ENCODE results near the gene DHRS12.
A peak's percentile ranks its signal among the peaks of the same experiment; 100 is the strongest.

Gene DHRS12

DNA sequence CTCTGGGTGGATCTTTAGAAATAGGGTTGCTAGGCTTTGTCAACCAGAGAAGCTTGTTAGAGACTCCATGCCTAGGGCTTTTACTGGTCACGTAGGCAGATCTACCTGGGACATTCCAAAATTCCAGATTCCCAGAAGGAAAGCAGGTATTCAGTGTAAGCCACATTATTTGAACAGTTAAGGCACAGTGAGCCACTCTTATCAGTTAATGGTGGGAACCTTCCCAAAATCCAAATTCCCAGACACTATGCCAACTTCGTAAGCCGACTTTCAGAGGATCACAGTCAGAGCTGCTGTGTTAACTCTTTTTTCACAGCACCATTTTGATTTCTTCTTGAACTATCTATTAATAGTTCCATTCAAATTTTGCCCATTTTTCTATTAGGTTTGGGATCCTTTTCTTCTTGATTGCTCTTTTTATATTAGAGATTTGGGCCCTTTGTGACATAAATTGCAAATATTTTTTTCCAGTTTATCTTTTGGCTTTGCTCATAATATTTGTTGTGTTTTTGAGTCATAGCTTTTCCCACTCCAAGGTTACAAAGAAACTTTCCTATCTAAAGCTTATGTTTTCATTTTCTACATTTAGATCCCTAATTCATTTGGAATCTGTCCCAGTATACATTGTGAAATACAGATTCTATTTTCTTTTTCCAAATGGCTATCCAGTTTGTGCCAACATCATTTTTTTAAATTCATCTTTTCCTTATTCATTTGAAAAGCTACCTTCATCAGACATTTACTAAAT, 77.3 kb downstream of the DHRS12 start:
- DNase-seq (ENCODE audit: low read depth): peak; percentile 85

GRCh38 chr13:51724721-51725120, 79.2 kb downstream of the DHRS12 start:
- DNase-seq (ENCODE audit: low read depth): peak; percentile 65

DNA sequence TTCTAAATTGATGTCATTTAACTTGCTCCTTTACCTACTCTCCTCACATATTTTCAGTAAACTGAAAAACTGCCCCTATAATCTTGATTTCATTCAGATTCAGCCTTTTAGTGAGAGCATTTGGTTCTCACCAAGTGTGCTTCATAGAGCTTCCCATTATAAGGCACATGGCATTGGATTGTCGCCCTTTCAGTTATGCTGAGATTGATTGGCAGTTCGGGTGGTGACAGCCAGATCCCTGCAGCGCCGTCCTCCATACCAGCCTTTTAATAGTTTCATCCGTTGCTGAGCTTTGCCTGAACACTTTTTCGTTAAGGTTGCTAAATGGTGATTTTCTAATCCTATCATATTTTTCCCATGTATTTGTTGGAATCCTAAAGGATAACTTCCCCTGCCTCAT, 80.4 kb downstream of the DHRS12 start:
- no peak for DNase-seq (ENCODE audit: low read depth)

GRCh38 chr13:51721496-51721895, 82.5 kb downstream of the DHRS12 start:
- DNase-seq (ENCODE audit: low read depth): no peak

GRCh38 chr13:51719394-51719793, 84.6 kb downstream of the DHRS12 start:
- no peak for DNase-seq (ENCODE audit: low read depth)
